C4-2B (cell line): ENCODE data around the gene NXPE3.

Source experiments
- CTCF ChIP-seq: fragments of 450-650 bp; conservative IDR thresholded peaks from 2 replicates; pipeline ENCODE4 v1.5.1; 2017; ENCODE audit warnings: mild to moderate bottlenecking
- ZFX ChIP-seq: fragments of 450-650 bp; IDR thresholded peaks from 2 replicates; pipeline ENCODE4 v1.6.1; 2017

GRCh38 chr3:101828276-101828675 is 49.3 kb downstream of the NXPE3 start:
- no peak for TF ChIP-seq CTCF
- TF ChIP-seq ZFX = no peak
